SU-DHL-6 (cell line): Measurements from ENCODE around the gene KLK12.

Experiments
- H2AFZ ChIP-seq: fragments of 200-600 bp; sonication (generic); 2 replicates; pipeline ENCODE4 v1.6.1; 2014; ENCODE audit warnings: low read depth, mild to moderate bottlenecking, moderate library complexity, mixed read lengths, antibody characterized with exemption, low read length; ENCODE audit not compliant: severe bottlenecking
- H3F3A ChIP-seq: fragments of 200-600 bp; shearing (Covaris generic); 2 replicates; pipeline ENCODE4 v1.6.0; 2016; ENCODE audit warnings: antibody characterized with exemption, mild to moderate bottlenecking; ENCODE audit not compliant: insufficient read depth
- H3K27ac ChIP-seq: fragments of 200-600 bp; sonication (generic); 2 replicates; pipeline ENCODE4 v1.5.1; 2016; ENCODE audit warnings: low read depth, mild to moderate bottlenecking, low read length, moderate library complexity, mixed read lengths
- H3K27me3 ChIP-seq: fragments of 200-600 bp; sonication (generic), shearing (Covaris generic); 2 replicates; pipeline ENCODE4 v1.6.0; 2014; ENCODE audit warnings: mild to moderate bottlenecking, low read length
- H3K36me3 ChIP-seq: fragments of 200-600 bp; sonication (generic); 2 replicates; pipeline ENCODE4 v1.6.1; 2014; ENCODE audit warnings: mild to moderate bottlenecking, low read length, mixed read lengths
- H3K4me2 ChIP-seq: fragments of 300-600, 200-600 bp; shearing (Covaris generic), sonication (generic); 2 replicates; pipeline ENCODE4 v1.6.0; 2014; ENCODE audit warnings: low read length, low read depth, mild to moderate bottlenecking; ENCODE audit not compliant: poor library complexity, severe bottlenecking
- H3K4me3 ChIP-seq: fragments of 200-600 bp; sonication (generic); 2 replicates; pipeline ENCODE4 v1.5.1; 2014; ENCODE audit warnings: antibody characterized with exemption, low read length, mild to moderate bottlenecking, mixed read lengths; ENCODE audit not compliant: insufficient read depth, poor library complexity, severe bottlenecking
- H3K79me2 ChIP-seq: fragments of 200-600 bp; sonication (generic); 2 replicates; pipeline ENCODE4 v1.6.1; 2014; ENCODE audit warnings: mild to moderate bottlenecking, low read length, moderate library complexity; ENCODE audit not compliant: insufficient read depth
- H3K9ac ChIP-seq: fragments of 200-600 bp; sonication (generic); 2 replicates; pipeline ENCODE4 v1.7.0; 2014; ENCODE audit warnings: mild to moderate bottlenecking, low read length
- H3K9me2 ChIP-seq: fragments of 200-600 bp; sonication (generic); replicated peaks from 2 replicates; pipeline ENCODE4 v1.6.1; 2014; ENCODE audit warnings: low read length; ENCODE audit not compliant: insufficient read depth
- H3K9me3 ChIP-seq: fragments of 200-600 bp; sonication (generic); 2 replicates; pipeline ENCODE4 v1.6.1; 2014; ENCODE audit warnings: low read length, mixed read lengths; ENCODE audit not compliant: insufficient read depth
- H4K20me1 ChIP-seq: fragments of 200-600 bp; sonication (generic); 2 replicates; pipeline ENCODE4 v1.6.1; 2014; ENCODE audit warnings: low read depth, mild to moderate bottlenecking, antibody characterized with exemption, low read length, moderate library complexity, mixed read lengths
- CTCF ChIP-seq: fragments of 200-600 bp; sonication (generic); IDR thresholded peaks from one replicate; pipeline ENCODE4 v1.5.1; 2017; ENCODE audit warnings: antibody characterized with exemption, mild to moderate bottlenecking, low read length, moderate library complexity; ENCODE audit not compliant: insufficient read depth, poor library complexity, severe bottlenecking
- EZH2phosphoT487 ChIP-seq: fragments of 200-600 bp; sonication (generic), shearing (Covaris generic); conservative IDR thresholded peaks from 2 replicates; pipeline ENCODE4 v1.6.1; 2018; ENCODE audit warnings: mild to moderate bottlenecking, antibody characterized with exemption, low read length, moderate library complexity, mixed read lengths

The KLK12 gene

GRCh38 chr19:51044327-51044726, 9.5 kb upstream of the KLK12 start:
- H3K27me3 ChIP-seq, result no peaks in the 10 kb centered on the region
- TF ChIP-seq EZH2phosphoT487 (no peak), CTCF (no peak)
- H2AFZ ChIP-seq, result no peak overlapping the region

GRCh38 chr19:51043497-51043896, 8.7 kb upstream of the KLK12 start:
- H3K27me3 ChIP-seq, result no peaks in the 10 kb centered on the region
- H3F3A ChIP-seq, result no peaks in the 10 kb centered on the region
- H3K36me3 ChIP-seq, result no peaks in the 10 kb centered on the region
- no peak overlapping the region for H3K27ac ChIP-seq
- H4K20me1 ChIP-seq, result no peaks in the 10 kb centered on the region
- H3K79me2 ChIP-seq, result no peaks in the 10 kb centered on the region
- H3K4me2 ChIP-seq, result no peak overlapping the region
- no peak overlapping the region for H2AFZ ChIP-seq
- no peak overlapping the region for H3K9ac ChIP-seq
- no peaks in the 10 kb centered on the region for H3K9me3 ChIP-seq
- H3K4me3 ChIP-seq, result no peak overlapping the region
- no peaks in the 10 kb centered on the region for H3K9me2 ChIP-seq
- no peak for TF ChIP-seq EZH2phosphoT487
- no peak for TF ChIP-seq CTCF

More at GRCh38 chr19:51044327-51044726, 9.5 kb upstream of the KLK12 start:
- Histone ChIP-seq H3K9me2 (no peaks in the 10 kb centered on the region), H3K36me3 (no peaks in the 10 kb centered on the region), H4K20me1 (no peaks in the 10 kb centered on the region), H3K79me2 (no peaks in the 10 kb centered on the region), H3K4me2 (no peak overlapping the region), H3K27ac (no peak overlapping the region), H3K9me3 (no peaks in the 10 kb centered on the region), H3K9ac (no peak overlapping the region), H3K4me3 (no peak overlapping the region), H3F3A (no peaks in the 10 kb centered on the region)

DNA sequence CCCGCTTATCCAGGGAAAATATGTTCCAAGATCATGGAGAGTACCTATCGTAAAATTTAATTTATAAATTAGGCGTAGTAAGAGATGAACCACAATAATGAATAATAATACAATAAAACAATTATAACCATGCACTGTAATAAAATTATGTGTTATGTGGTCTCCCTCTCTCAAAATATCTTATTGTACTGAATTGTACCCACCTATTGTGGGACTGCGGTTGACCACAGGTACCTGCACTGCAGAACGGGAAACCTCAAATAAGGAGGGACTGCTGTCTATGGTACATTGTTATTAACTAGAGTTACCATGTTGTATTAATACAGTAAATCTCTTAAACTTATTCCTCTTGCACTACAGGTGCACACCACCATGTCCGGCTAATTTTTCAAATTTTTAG, 5.3 kb upstream of the KLK12 start:
- Histone ChIP-seq H3K79me2 (no peaks in the 10 kb centered on the region), H2AFZ (no peak overlapping the region), H3K9me3 (no peaks in the 10 kb centered on the region), H4K20me1 (no peaks in the 10 kb centered on the region), H3K4me2 (no peak overlapping the region), H3K27ac (no peak overlapping the region), H3K4me3 (no peak overlapping the region), H3F3A (no peaks in the 10 kb centered on the region), H3K27me3 (no peaks in the 10 kb centered on the region), H3K9me2 (no peaks in the 10 kb centered on the region), H3K9ac (no peak overlapping the region), H3K36me3 (no peaks in the 10 kb centered on the region)
- no peak for TF ChIP-seq EZH2phosphoT487
- no peak for TF ChIP-seq CTCF
